NCI-H82 treated with DMSO at 0.1 percent for 48 hours (cell line): Measurements from ENCODE around the gene DMP1.
"Not testable (repeated sequence)": the region's sequence is repeated elsewhere in the genome, so short reads cannot be mapped to it uniquely, and the experiment has no call there.

Experiments
- DNase-seq: peaks from one replicate; lab custom pipeline; 2025; ENCODE audit not compliant: unreplicated experiment; lab: John Stamatoyannopoulos, UW

The DMP1 gene

DNA sequence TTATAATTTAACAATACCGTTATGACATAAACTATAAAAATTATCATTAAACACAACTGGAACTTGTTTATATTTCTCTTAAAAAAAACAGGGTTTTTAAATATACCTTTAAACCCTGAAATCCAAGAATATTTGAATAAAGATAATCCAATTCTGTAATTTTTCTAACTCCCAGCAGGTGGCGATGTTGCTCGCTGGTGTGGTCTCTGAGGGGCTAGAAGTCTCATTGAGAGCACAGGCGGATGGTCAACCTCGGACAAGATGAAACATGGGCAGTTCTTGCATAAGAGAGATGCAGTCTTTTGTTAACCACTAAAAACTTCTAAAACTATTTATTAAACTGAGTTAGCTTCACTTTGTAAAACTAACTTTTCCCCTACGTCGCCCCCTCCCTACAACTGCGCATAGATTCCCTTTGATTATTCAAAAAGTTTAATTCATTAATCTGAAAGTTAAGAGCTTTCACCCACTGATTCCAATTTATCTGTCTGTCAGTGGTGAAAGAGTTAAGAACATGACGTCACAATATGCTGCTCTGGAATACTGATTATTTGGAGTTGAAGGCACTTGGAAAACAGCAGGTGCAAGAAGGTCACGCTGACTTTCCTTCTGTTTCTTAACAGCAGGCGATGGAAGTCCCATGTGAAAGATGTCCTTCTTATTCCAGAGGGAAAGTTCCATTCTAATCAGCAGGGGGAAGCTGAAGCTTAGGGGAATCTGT is 29.5 kb downstream of the DMP1 start:
- peak; percentile 26 for DNase-seq

DNA sequence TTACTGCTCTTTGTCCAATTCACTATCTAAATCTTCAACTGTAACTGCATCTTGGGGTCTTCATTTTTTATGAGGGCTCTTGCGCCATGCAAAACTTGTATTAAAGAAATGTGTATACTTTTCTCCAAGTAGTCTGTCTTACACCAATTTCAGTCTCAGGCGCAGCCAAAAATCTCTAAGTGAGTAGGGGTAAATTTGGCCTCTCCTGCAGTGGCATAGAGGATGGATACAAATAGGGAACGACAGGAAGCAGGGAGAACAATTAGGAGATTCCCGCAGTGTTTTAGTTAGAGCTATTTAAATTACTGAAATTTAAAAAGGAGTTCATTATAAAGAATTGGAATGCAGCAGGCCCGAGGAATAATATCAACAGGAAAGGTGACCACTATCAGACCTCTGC is 30.2 kb downstream of the DMP1 start:
- DNase-seq: no peak

DNA sequence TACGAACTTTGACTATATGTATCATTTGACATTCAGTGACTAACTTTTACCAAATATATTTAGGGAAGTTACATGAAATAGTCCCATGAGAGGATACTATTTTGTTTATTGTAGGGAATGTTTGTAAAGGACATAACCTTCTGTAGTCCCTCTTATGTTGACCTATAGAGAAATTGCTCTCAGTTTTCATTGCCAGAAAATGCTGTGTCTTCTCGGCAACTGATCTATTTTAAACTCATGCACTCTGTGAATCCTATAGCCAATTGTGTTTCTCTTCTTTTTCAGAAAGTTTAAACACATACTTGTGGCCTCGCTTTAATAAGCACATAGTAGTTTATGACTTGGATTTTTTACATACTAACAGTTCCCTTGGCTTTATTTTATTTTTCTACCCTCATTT is 38.2 kb downstream of the DMP1 start:
- DNase-seq: no peak

DNA sequence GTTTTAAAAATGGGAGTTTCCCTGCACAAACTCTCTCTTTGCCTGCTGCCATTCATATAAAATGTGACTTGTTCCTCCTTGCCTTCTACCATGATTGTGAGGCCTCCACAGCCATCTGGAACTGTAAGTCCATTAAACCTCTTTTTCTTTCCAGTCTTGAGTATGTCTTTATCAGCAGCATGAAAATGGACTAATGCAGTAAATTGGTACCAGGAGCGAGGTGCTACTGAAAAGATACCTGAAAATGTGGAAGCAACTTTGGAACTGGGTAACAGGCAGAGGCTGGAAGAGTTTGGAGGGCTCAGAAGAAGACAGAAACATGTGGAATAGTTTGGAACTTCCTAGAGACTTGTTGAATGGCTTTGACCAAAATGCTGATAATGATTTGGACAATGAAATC is 40.9 kb downstream of the DMP1 start:
- DNase-seq: not testable (repeated sequence)

DNA sequence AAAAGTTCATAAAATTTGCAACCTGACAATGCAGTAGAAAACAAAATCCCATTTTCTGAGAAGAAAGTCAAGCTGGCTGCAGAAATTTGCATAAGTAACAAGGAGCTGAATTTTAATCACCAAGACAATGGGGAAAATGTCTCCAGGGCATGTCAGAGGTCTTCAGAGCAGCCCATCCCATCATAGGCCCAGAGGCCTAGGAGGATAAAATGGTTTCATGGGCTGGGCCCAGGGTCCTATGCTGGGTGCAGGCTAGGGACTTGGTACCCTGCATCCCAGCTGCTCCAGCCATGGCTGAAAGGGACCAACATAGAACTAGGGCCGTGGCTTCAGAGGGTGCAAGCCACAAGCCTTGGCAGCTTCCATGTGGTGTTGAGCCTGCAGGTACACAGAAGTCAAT is 42.0 kb downstream of the DMP1 start:
- DNase-seq: not testable (repeated sequence)

DNA sequence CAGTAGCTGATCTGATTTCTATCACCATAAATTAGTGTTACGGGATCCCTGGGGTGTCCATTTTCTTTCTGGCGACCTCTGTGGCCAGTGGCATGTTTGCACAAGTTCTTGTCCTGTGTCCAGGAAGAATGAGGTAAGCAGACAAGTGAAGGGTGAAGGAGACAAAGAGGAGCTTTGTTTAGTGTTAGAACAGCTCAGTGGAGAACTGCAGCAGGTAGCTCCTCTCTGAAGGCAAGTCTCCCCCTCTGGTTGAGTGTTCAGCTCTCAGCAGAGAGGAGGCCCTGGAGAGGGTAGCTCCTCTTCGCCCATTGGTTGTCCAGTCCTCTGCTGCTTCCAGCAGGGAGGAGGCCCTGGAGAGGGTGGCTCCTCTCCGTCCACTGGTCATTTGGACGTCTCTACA is 47.2 kb downstream of the DMP1 start:
- no peak for DNase-seq

DNA sequence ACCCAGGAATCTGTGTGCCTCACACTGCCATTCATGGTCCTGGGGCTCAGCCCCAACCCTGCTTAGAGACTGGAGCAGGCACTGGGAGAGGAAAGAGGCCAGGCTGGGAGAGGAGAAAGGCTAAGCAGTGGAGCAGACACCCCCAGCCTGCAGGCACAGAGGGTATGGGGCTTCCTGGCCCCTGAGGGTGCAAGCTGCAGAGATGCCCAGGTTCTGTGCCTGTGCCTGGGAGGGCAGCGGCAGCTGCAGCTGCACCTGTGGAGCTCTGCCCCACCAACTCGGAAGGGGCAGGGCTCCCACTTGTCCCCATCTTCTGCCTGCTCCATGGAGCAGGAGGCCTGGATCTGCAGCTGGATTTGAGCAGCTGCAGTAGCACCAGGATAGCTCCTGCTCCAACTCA is 47.9 kb downstream of the DMP1 start:
- DNase-seq: no peak

DNA sequence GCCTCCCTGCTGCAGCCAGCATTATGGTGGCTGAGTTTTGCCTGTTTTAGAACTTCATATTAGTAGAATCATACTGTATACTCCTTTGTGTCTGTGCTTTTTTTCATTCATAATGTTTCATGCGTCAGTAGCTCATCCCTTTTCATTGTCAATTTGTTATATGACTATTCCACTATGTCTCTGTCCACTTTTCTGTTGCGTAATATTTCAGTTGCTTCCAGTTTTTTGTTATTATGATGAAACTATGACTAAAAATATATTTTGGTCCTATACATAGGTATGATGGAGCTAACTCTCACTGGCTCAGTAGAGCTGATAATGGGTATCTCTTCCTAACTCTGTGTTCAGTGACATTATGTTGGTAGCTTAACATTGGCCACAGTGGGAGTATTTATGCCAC is 48.3 kb downstream of the DMP1 start:
- DNase-seq: no peak

DNA sequence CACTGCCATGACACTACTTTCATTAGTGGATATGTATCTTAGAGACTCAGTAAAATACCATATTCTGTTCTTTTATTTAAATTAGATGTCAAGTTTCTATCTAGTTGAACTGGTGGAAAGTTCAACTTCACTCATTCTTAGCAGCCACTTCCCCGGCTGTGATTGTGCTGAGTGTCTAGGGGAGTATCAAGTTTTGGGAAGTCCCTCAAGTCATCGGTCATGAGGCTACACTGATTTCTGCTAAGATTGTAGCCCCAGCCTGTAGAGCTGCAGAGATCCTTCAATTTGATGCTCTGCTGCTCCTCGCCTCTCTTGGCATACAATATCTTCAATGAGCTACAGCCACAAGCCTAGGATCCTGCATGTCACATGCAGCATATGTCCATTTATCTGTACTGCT is 53.9 kb downstream of the DMP1 start:
- no peak for DNase-seq

DNA sequence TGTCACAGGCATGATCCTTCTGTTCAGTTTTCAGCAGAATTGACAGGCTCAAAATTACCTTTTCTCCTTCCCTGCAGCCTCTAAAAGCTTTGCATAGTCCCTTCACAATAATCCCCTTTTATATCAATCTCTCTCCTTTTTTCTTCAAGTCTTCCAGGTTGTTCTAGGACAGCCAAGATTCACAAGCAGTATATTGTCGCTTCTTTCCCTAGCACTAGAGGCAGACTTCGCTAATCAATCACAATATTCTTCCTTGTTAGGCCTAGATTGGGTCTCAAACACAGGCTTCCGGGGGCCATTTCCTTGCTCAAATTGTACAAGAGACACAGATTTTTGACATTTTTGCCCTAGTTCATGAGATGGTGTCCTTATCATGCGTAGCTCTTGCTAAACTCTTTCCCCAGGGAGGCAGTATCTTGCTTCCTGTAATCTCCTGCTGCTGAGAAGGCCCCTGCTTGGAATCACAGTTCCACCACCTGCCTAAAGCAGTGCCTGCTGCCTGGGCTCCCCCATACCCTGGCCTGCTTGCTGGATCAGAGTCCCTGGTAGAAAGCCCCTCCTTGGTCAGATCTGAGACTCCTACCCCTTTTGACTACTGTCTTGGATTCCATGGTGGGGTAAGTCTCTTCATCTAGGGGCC is 57.3 kb downstream of the DMP1 start:
- no peak for DNase-seq
